Loucy (cell line): ENCODE measurements around the gene SDHD.

Experiments
- EZH2phosphoT487 ChIP-seq: fragments of 200-600 bp; IDR thresholded peaks from 2 replicates; pipeline ENCODE4 v1.6.1; 2018; ENCODE audit warnings: antibody characterized with exemption, mild to moderate bottlenecking, moderate library complexity, borderline replicate concordance
- TF ChIP-seq, protein P1 (sequence below): fragments of 200-600 bp; sonication (generic); conservative IDR thresholded peaks from 2 replicates; pipeline ENCODE4 v1.5.1; 2014; ENCODE audit warnings: mild to moderate bottlenecking, antibody characterized with exemption, low read length

DNA sequence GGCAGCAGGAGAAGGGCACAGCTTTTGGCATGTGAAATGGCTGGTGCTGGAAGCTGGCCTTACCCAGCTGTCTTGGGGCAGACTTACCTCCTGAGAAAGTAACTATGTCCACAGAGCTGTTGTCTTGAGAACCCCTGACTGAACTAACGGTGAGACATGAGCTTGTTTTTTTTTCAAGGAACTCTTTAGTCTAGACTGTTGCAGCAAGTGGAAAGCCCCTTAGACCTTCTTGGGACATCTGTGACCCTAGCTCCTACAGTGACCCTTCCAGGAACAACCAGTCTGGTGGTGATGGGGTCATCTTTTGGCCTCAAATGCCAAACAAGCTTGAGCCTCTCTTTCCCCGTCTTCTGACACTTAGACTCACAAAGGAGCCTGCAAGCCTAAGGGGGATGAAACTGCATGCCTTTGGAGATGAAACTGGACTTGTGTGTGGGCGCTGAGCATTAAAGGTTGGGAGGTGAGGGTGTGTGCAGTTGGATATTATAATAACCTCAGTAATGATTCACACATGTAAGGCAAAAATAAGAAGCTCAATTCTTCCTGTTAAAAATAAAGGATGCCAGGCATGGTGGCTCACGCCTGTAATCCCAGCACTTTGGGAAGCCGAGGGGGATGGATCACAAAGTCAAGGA lies 35.4 kb downstream of the SDHD start:
- TF ChIP-seq, protein P1, sequence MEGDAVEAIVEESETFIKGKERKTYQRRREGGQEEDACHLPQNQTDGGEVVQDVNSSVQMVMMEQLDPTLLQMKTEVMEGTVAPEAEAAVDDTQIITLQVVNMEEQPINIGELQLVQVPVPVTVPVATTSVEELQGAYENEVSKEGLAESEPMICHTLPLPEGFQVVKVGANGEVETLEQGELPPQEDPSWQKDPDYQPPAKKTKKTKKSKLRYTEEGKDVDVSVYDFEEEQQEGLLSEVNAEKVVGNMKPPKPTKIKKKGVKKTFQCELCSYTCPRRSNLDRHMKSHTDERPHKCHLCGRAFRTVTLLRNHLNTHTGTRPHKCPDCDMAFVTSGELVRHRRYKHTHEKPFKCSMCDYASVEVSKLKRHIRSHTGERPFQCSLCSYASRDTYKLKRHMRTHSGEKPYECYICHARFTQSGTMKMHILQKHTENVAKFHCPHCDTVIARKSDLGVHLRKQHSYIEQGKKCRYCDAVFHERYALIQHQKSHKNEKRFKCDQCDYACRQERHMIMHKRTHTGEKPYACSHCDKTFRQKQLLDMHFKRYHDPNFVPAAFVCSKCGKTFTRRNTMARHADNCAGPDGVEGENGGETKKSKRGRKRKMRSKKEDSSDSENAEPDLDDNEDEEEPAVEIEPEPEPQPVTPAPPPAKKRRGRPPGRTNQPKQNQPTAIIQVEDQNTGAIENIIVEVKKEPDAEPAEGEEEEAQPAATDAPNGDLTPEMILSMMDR = no peak
- no peak for TF ChIP-seq EZH2phosphoT487
